Endothelial cell of umbilical vein (primary cell): ENCODE results near the gene CHD6. TPM values are rescaled to one million over a fixed set of nuclear protein-coding genes. Genes with fewer than 3 reads are reported as not detected.

Source experiments
- BruUV-seq: library from RNA; stranded (reverse); fragments of 400-500 nt; replicated peaks from 2 replicates; lab custom pipeline; 2021; lab: Mats Ljungman, UMichigan
- CTCF ChIA-PET: fragments of 300-600, 350-600 bp; sonication (Branson Sonifier 250); formaldehyde crosslinking; loops from one replicate; lab custom pipeline; 2021; ENCODE audit warnings: antibody characterized with exemption, inconsistent platforms; lab: Charles Lee
- POLR2A ChIA-PET: fragments of 300-600, 350-600 bp; sonication (Branson Sonifier 250); formaldehyde crosslinking; loops from one replicate; lab custom pipeline; 2021; ENCODE audit warnings: antibody characterized with exemption, inconsistent platforms; lab: Charles Lee
- DNase-seq: peaks from one replicate; pipeline ENCODE4 v3.0.0-alpha.2; 2011; ENCODE audit warnings: low read depth, low spot score
- FAIRE-seq: peaks from 2 replicates; lab custom pipeline; 2011; peaks lifted over from hg19 to GRCh38; lab: Jason Lieb, UNC
- H2AFZ ChIP-seq: 2 replicates; pipeline ENCODE4 v1.6.0; 2012; ENCODE audit warnings: low read depth, low read length, control low read depth, inconsistent platforms
- H3K27ac ChIP-seq: 2 replicates; pipeline ENCODE4 v1.5.1; 2011; ENCODE audit warnings: low read depth, mild to moderate bottlenecking, control low read depth, low read length, moderate library complexity; ENCODE audit not compliant: insufficient read depth
- H3K27me3 ChIP-seq, 2 experiments: 2 replicates each; pipeline versions ENCODE4 v1.6.0 to v1.6.1; 2011; ENCODE audit warnings: low read length in 2 of 2, mixed read lengths in 1 of 2; ENCODE audit not compliant: control insufficient read depth in 2 of 2, insufficient read depth in 2 of 2
- H3K36me3 ChIP-seq, 2 experiments: 2 replicates in 1 of 2; 3 replicates in 1 of 2; pipeline ENCODE4 v1.5.1; 2011; ENCODE audit warnings: low read length in 2 of 2, mild to moderate bottlenecking in 1 of 2, moderate library complexity in 1 of 2; ENCODE audit not compliant: control insufficient read depth in 2 of 2, insufficient read depth in 2 of 2; ENCODE audit errors: extremely low read depth in 1 of 2
- H3K4me1 ChIP-seq: 3 replicates; pipeline ENCODE4 v1.5.1; 2011; ENCODE audit warnings: mild to moderate bottlenecking, low read length; ENCODE audit not compliant: control insufficient read depth, insufficient read depth; ENCODE audit errors: extremely low read depth
- H3K4me2 ChIP-seq: 2 replicates; pipeline ENCODE4 v1.6.1; 2011; ENCODE audit warnings: low read length, control low read depth, mixed read lengths; ENCODE audit not compliant: insufficient read depth
- H3K4me3 ChIP-seq, 3 experiments: fragments of 200-600 bp in 1 of 3; sonication (generic), shearing (Covaris generic) in 1 of 3; replicated peaks in 1 of 3; 2 replicates each; pipeline ENCODE4 v1.5.1; 2011 to 2016; ENCODE audit warnings: control low read depth in 3 of 3, low read length in 3 of 3, mild to moderate bottlenecking in 2 of 3, inconsistent platforms in 1 of 3, low read depth in 1 of 3, moderate library complexity in 1 of 3; ENCODE audit not compliant: insufficient read depth in 1 of 3
- H3K79me2 ChIP-seq: 2 replicates; pipeline ENCODE4 v1.6.0; 2012; ENCODE audit warnings: low read length, inconsistent platforms; ENCODE audit not compliant: control insufficient read depth, insufficient read depth
- H3K9ac ChIP-seq: replicated peaks from 2 replicates; pipeline ENCODE3; 2011; ENCODE audit warnings: low read length, control low read depth; ENCODE audit not compliant: insufficient read depth; ENCODE audit errors: extremely low read depth
- H3K9me1 ChIP-seq: replicated peaks from 3 replicates; pipeline ENCODE4 v1.6.0; 2011; ENCODE audit warnings: mild to moderate bottlenecking, low read length; ENCODE audit not compliant: control insufficient read depth, insufficient read depth; ENCODE audit errors: extremely low read depth
- H3K9me3 ChIP-seq: replicated peaks from 2 replicates; pipeline ENCODE4 v1.5.1; 2012; ENCODE audit warnings: low read length, inconsistent platforms; ENCODE audit not compliant: control insufficient read depth, insufficient read depth
- H4K20me1 ChIP-seq: replicated peaks from 2 replicates; pipeline ENCODE3; 2011; ENCODE audit warnings: mild to moderate bottlenecking, low read length; ENCODE audit not compliant: control insufficient read depth, insufficient read depth; ENCODE audit errors: extremely low read depth
- CTCF ChIP-seq, 2 donors: IDR thresholded peaks; 1 replicate in 1 of 2; 2 replicates in 1 of 2; pipeline ENCODE4 v1.5.1; 2011; ENCODE audit warnings: low read length in 2 of 2, mild to moderate bottlenecking in 2 of 2, moderate library complexity in 2 of 2, control low read depth in 1 of 2, inconsistent platforms in 1 of 2, low read depth in 1 of 2; ENCODE audit not compliant: insufficient read depth in 1 of 2; ENCODE audit errors: extremely low read depth in 1 of 2
- EZH2 ChIP-seq: IDR thresholded peaks from 2 replicates; pipeline ENCODE4 v1.6.1; 2012; ENCODE audit warnings: borderline replicate concordance, low read depth, mild to moderate bottlenecking, moderate library complexity, low read length, inconsistent platforms; ENCODE audit not compliant: severe bottlenecking
- FOS ChIP-seq: IDR thresholded peaks from 2 replicates; pipeline ENCODE4 v1.6.1; 2011; ENCODE audit warnings: mild to moderate bottlenecking, low read length, moderate library complexity, borderline replicate concordance; ENCODE audit not compliant: insufficient read depth
- GATA2 ChIP-seq: IDR thresholded peaks from 2 replicates; pipeline ENCODE4 v1.7.0; 2011; ENCODE audit warnings: low read depth, mild to moderate bottlenecking, moderate library complexity, mixed read lengths, low read length; ENCODE audit not compliant: insufficient read length, insufficient read depth
- JUN ChIP-seq: IDR thresholded peaks from 2 replicates; pipeline ENCODE4 v1.6.1; 2011; ENCODE audit warnings: borderline replicate concordance, low read depth; ENCODE audit not compliant: insufficient read length, insufficient read depth
- MAX ChIP-seq: IDR thresholded peaks from 2 replicates; pipeline ENCODE4 v1.6.1; 2011; ENCODE audit not compliant: insufficient read depth, insufficient read length
- MYC ChIP-seq: IDR thresholded peaks from one replicate; pipeline ENCODE4 v1.6.1; 2011; ENCODE audit warnings: mild to moderate bottlenecking, low read depth, low read length
- POLR2A ChIP-seq: IDR thresholded peaks from 2 replicates; pipeline ENCODE4 v1.6.1; 2012; ENCODE audit warnings: low read depth, mild to moderate bottlenecking, control low read depth, low read length
- POLR2AphosphoS5 ChIP-seq: IDR thresholded peaks from 2 replicates; pipeline ENCODE4 v1.6.1; 2012; ENCODE audit warnings: low read depth, mild to moderate bottlenecking, control low read depth, low read length, moderate library complexity; ENCODE audit not compliant: insufficient read depth
- dilution Hi-C: fragments of 300-500 bp; cut with MboI; formaldehyde crosslinking; loops from one replicate; pipeline ENCODE4 v1.15.0; 2019; ENCODE audit warnings: low sequenced_read_pairs; ENCODE audit not compliant: extremely low pct_ligation_motif_present
- intact Hi-C: fragments of 100-400 bp; cut with micrococcal nuclease; formaldehyde crosslinking; loops from one replicate; pipeline ENCODE4 v1.10.0; 2022
- polyA plus RNA-seq, 4 experiments: library from polyadenylated mRNA; depleted of rRNA in 3 of 4; stranded (reverse) in 3 of 4; unstranded in 1 of 4; fragments of >200 nt; gene quantifications; 2 replicates each; pipeline versions ENCODE4 v1.2.1 to v1.2.3, GENCODE V29; 2011 to 2012; ENCODE audit warnings: missing spikeins in 1 of 4
- total RNA-seq: library from RNA; stranded (reverse); gene quantifications from 2 replicates; pipeline ENCODE4 v1.2.3, GENCODE V29; 2021

Gene CHD6
- total and polyA plus RNA-seq, 2 donors (not counting 3 experiments of a cell fraction or from before 2014, with no cell fraction given), result 7.2 to 33.7 TPM

GRCh38 chr20:41534170-41534569, 84.0 kb downstream of the CHD6 start:
- ChIA-PET CTCF (interaction anchor here (0.8 kb wide), 1 partner anchor 9 kb away, joined by 3 read pairs; no protein-coding TSS in a partner anchor), POLR2A (no interaction called here)
- H3K27me3 ChIP-seq, result no peaks in the 10 kb centered on the region
- dilution Hi-C loops (no loop called here), intact Hi-C loops (no loop called here)
- peaks cover 0 to 7% of the 10 kb centered on the region in 2 experiments for H3K36me3 ChIP-seq
- no peak overlapping the region for H3K4me3 ChIP-seq
- H3K9me3 ChIP-seq, result no peaks in the 10 kb centered on the region
- no peak overlapping the region for H3K27ac ChIP-seq
- no peaks in the 10 kb centered on the region for H3K9me1 ChIP-seq
- H4K20me1 ChIP-seq, result no peaks in the 10 kb centered on the region
- H3K4me2 ChIP-seq, result no peak overlapping the region
- H3K4me1 ChIP-seq, result no peaks in the 10 kb centered on the region
- no peaks in the 10 kb centered on the region for H3K79me2 ChIP-seq
- FAIRE-seq (no peak), DNase-seq (no peak)
- H2AFZ ChIP-seq, result no peak overlapping the region
- TF ChIP-seq MYC, result no peak
- no peak for TF ChIP-seq MAX
- no peak for TF ChIP-seq FOS
- no peak for TF ChIP-seq JUN
- TF ChIP-seq POLR2A, result no peak
- TF ChIP-seq CTCF (IDR thresholded peaks at IDR 0.05; ENCODE audit: extremely low read depth in 1 of 2, insufficient read depth in 1 of 2, low read depth in 1 of 2, low read length in 2 of 2), result no peak
- TF ChIP-seq POLR2AphosphoS5, result no peak
- no peak for TF ChIP-seq GATA2
- TF ChIP-seq EZH2, result no peak
- no TSS peak for BruUV-seq
- no peak overlapping the region for H3K9ac ChIP-seq
